Tibial nerve (tissue), 4 donors: ENCODE results near the gene PCNX2. TPM values are rescaled to one million over a fixed set of nuclear protein-coding genes. Genes with fewer than 3 reads are reported as not detected.

ENCODE experiments used
- DNase-seq, 2 donors: peaks; one replicate each; pipeline ENCODE4 v3.0.0-alpha.2; 2019; ENCODE audit warnings: low spot score in 2 of 2
- H3K27ac ChIP-seq, 4 donors: fragments of 200-600 bp; sonication (generic) in 3 of 4; one replicate each; pipeline ENCODE4 v1.5.1; 2017 to 2019; ENCODE audit warnings: mild to moderate bottlenecking in 1 of 4
- H3K27me3 ChIP-seq, 2 donors: fragments of 200-600 bp; sonication (generic) in 1 of 2; one replicate each; pipeline versions ENCODE4 v1.5.1 to v1.6.0; 2017 to 2019
- H3K36me3 ChIP-seq, 3 donors: fragments of 200-600 bp; sonication (generic); one replicate each; pipeline ENCODE4 v1.5.1; 2018 to 2019
- H3K4me1 ChIP-seq, 4 donors: fragments of 200-600 bp; sonication (generic) in 3 of 4; one replicate each; pipeline ENCODE4 v1.5.1; 2017 to 2019
- H3K4me3 ChIP-seq, 4 donors: fragments of 200-600 bp; sonication (generic) in 3 of 4; one replicate each; pipeline ENCODE4 v1.5.1; 2017 to 2019; ENCODE audit warnings: mild to moderate bottlenecking in 1 of 4, moderate library complexity in 1 of 4
- H3K9me3 ChIP-seq, 4 donors: fragments of 200-600 bp; sonication (generic) in 3 of 4; one replicate each; pipeline ENCODE4 v1.5.1; 2017 to 2019
- EP300 ChIP-seq, 2 donors: sonication (generic); formaldehyde crosslinking; IDR thresholded peaks; one replicate each; pipeline ENCODE4 v1.6.1; 2017; ENCODE audit warnings: antibody characterized with exemption in 2 of 2, mild to moderate bottlenecking in 1 of 2
- POLR2A ChIP-seq, 2 donors: fragments of 450-650 bp; IDR thresholded peaks; one replicate each; pipeline ENCODE4 v1.6.1; 2017; ENCODE audit warnings: antibody characterized with exemption in 2 of 2, mild to moderate bottlenecking in 2 of 2, moderate library complexity in 2 of 2
- WGBS, 2 donors: methylation state at CpG; one replicate each; pipeline ENCODE4 v1.1.5; 2018; 5-methylcytosine and 5-hydroxymethylcytosine counted together
- total RNA-seq, 4 donors: library from RNA; depleted of rRNA; stranded (reverse); fragments of >200 nt; gene quantifications; one replicate each; pipeline ENCODE4 v1.1.0, GENCODE V29; 2016
- TF ChIP-seq, protein P1 (sequence below), 5 experiments: fragments of 200-600 bp in 3 of 5; fragments of 450-650 bp in 2 of 5; sonication (generic) in 3 of 5; IDR thresholded peaks; one replicate each; pipeline ENCODE4 v1.5.1; 2016 to 2019; ENCODE audit warnings: antibody characterized with exemption in 5 of 5, mild to moderate bottlenecking in 3 of 5, moderate library complexity in 2 of 5

Gene PCNX2
- total RNA-seq, 4 donors from 2014 or later, result 10.2 to 32.1 (median 19.2) TPM

DNA sequence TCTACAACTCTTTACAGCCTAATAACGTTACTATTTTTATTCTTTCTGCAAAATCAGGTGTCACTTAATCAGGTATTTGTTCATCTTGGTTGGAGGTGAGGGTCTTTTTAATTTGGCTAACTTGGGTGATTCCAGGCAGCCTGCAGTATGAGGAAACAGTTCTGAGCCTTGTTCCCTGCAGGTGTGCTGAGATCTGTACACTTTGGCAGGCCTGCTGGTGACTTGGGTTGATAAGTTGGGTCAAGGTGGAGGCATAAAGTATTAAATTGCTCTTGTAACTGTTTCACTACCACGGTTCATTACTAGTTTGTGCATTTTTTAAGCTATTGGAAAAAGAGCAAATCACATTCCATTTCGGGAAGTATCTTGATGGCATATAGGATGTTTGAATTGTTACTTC lies 42.0 kb upstream of the PCNX2 start:
- no peaks in the 10 kb centered on the region for H3K36me3 ChIP-seq
- 78 to 82% methylated on average over 3 of the region's 3 CpGs for WGBS, 2 donors
- H3K27me3 ChIP-seq, result no peaks in the 10 kb centered on the region
- H3K27ac ChIP-seq, result no peak overlapping the region
- H3K9me3 ChIP-seq, result no peaks in the 10 kb centered on the region
- no peak overlapping the region for H3K4me3 ChIP-seq
- TF ChIP-seq, protein P1, sequence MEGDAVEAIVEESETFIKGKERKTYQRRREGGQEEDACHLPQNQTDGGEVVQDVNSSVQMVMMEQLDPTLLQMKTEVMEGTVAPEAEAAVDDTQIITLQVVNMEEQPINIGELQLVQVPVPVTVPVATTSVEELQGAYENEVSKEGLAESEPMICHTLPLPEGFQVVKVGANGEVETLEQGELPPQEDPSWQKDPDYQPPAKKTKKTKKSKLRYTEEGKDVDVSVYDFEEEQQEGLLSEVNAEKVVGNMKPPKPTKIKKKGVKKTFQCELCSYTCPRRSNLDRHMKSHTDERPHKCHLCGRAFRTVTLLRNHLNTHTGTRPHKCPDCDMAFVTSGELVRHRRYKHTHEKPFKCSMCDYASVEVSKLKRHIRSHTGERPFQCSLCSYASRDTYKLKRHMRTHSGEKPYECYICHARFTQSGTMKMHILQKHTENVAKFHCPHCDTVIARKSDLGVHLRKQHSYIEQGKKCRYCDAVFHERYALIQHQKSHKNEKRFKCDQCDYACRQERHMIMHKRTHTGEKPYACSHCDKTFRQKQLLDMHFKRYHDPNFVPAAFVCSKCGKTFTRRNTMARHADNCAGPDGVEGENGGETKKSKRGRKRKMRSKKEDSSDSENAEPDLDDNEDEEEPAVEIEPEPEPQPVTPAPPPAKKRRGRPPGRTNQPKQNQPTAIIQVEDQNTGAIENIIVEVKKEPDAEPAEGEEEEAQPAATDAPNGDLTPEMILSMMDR (IDR thresholded peaks at IDR 0.05), result no peak
- TF ChIP-seq POLR2A (IDR thresholded peaks at IDR 0.05), result no peak
- TF ChIP-seq EP300 (IDR thresholded peaks at IDR 0.05), result no peak
- DNase-seq, result no peak
- no peaks in the 10 kb centered on the region for H3K4me1 ChIP-seq

- Histone ChIP-seq H3K36me3 (no peaks in the 10 kb centered on the region), H3K4me1 (no peaks in the 10 kb centered on the region), H3K27me3 (no peaks in the 10 kb centered on the region), H3K9me3 (no peaks in the 10 kb centered on the region), H3K27ac (no peak overlapping the region), H3K4me3 (no peak overlapping the region)
- WGBS, 2 donors, result 81 to 92% methylated on average over 5 of the region's 5 CpGs
- DNase-seq, result no peak
- TF ChIP-seq, protein P1 (IDR thresholded peaks at IDR 0.05), result no peak
- no peak for TF ChIP-seq EP300 (IDR thresholded peaks at IDR 0.05)
- TF ChIP-seq POLR2A (IDR thresholded peaks at IDR 0.05), result no peak
Measured at GRCh38 chr1:233336554-233337456, 41.3 kb upstream of the PCNX2 start.

DNA sequence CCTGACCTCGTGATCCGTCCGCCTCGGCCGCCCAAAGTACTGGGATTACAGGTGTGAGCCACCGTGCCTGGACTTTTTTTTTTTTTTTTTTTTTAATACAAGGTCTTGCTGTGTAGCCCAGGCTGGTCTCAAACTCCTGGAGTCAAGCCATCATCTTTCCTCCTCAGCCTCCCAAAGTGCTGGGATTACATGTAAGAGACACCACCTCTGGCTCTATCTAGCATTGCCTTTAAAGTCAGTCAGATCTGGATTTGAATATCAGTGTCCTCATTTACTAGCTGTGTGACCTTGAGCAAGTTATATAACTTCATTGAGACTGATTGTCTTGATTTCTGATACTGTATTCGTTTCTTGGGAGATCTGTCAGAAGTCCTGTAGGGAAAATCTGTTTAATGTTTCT lies 38.6 kb upstream of the PCNX2 start:
- Histone ChIP-seq H3K9me3 (no peaks in the 10 kb centered on the region), H3K27ac (no peak overlapping the region), H3K4me3 (no peak overlapping the region), H3K36me3 (no peaks in the 10 kb centered on the region), H3K27me3 (peaks cover 0 to 14% of the 10 kb centered on the region in 2 donors), H3K4me1 (peaks cover 0 to 4% (median 0%) of the 10 kb centered on the region in 4 donors)
- DNase-seq, result no peak
- TF ChIP-seq POLR2A (IDR thresholded peaks at IDR 0.05), result no peak
- no peak for TF ChIP-seq EP300 (IDR thresholded peaks at IDR 0.05)
- TF ChIP-seq, protein P1 (IDR thresholded peaks at IDR 0.05), result no peak
- 90 to 96% methylated on average over 7 of the region's 7 CpGs for WGBS, 2 donors

GRCh38 chr1:233333086-233333485 lies 37.6 kb upstream of the PCNX2 start:
- TF ChIP-seq EP300 (IDR thresholded peaks at IDR 0.05), result no peak
- TF ChIP-seq, protein P1 (IDR thresholded peaks at IDR 0.05), result no peak
- no peak for TF ChIP-seq POLR2A (IDR thresholded peaks at IDR 0.05)
- peaks cover 0 to 12% (median 3%) of the 10 kb centered on the region in 4 donors for H3K4me1 ChIP-seq
- H3K9me3 ChIP-seq, result no peaks in the 10 kb centered on the region
- no peak overlapping the region for H3K27ac ChIP-seq
- no peak for DNase-seq
- H3K4me3 ChIP-seq, result no peak overlapping the region
- H3K36me3 ChIP-seq, result no peaks in the 10 kb centered on the region
- peaks cover 0 to 20% of the 10 kb centered on the region in 2 donors for H3K27me3 ChIP-seq
- WGBS, 2 donors, result 93 to 94% methylated on average over 1 of the region's 1 CpG
